ENCODE results near the gene C19orf67. TPM values are rescaled to one million over a fixed set of nuclear protein-coding genes. Genes with fewer than 3 reads are reported as not detected.

The C19orf67 gene
- total RNA-seq, result not detected

GRCh38 chr19:14085309-14085995, at the start of gene C19orf67:
Gene C19orf67, minus strand, starts transcription at chr19:14085783. Its CDS starts 156 bp downstream, at chr19:14085627.
- no peak for FAIRE-seq

DNA sequence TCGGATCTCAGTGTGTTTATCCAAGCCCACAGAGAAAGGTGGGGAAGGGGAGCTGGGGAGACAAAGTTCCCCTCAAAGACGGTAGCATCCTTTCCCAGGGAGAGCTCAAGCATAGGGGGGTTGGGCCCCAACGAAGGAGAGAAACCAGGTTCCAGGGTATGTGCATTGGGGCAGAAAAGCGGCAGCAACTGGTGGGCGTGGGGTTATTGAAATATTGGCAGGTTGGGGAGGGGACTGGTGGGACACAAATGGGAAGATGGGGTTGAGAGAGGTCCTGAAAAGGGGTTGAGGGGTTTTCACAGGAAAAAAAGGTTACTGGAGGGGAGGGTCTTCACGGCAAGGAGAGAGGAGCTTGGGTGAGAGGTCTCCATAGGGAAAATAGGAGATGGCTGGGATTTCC, 49.8 kb upstream of the C19orf67 start:
- DNase-seq (ENCODE audit: low spot score in 2 of 2) (no peak), FAIRE-seq (no peak)

More at GRCh38 chr19:14085309-14085995, at the start of gene C19orf67:
- no peak for DNase-seq (ENCODE audit: low spot score in 2 of 2)

DNA sequence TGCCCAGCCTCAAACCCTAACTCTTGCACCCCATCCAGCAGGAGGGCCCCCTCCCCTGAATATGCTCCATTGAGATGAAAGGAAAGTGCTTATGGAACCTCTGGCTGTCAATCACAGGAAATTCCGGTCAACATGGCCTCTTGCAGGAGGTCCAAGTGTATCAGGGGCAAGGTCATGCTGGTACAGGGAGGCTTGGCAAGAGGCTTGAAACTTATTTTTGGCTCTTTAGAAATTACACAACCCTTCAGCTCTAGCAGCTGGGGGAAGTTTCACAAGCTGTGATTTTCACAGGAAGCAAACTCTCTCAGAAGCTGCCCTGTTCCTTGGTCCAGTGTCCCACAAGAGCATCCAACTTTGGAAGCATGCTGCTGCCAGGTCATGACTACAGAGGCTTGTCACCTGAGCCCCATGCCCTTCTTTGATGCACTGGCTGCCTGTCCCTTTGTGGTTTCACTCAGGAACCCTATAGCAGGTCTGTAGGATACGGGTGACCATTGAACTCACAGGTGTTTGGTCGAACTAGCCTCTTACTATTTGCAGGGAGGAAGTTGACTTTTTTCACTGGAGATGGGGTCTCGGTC, 42.4 kb upstream of the C19orf67 start:
- DNase-seq (ENCODE audit: low spot score in 2 of 2), result no peak
- FAIRE-seq, result no peak

DNA sequence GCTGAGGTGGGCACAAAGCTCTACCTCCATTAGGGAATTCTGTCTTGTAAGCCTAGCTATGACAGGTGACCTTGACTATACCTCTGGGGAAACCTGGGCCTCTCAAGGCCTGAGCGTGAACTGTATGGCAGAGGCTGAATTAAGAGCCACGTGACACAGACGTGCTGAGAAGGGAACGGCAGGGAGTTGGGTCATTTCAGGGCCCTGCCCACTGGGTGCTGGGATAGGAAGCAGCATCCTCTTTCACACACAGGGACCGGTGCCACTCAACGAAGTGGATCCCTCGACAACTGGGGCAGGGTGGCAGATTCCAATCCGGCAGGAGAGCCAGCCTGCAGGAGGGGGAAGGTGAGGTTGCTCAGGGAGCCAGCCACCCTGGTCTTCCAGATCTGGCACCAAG, 41.6 kb upstream of the C19orf67 start:
- FAIRE-seq, result no peak

GRCh38 chr19:14122924-14123323, 37.3 kb upstream of the C19orf67 start:
- FAIRE-seq (no peak), DNase-seq (ENCODE audit: low spot score in 2 of 2) (no peak)

More for the DNA sequence above, 41.6 kb upstream of the C19orf67 start:
- DNase-seq (ENCODE audit: low spot score in 2 of 2), result no peak

DNA sequence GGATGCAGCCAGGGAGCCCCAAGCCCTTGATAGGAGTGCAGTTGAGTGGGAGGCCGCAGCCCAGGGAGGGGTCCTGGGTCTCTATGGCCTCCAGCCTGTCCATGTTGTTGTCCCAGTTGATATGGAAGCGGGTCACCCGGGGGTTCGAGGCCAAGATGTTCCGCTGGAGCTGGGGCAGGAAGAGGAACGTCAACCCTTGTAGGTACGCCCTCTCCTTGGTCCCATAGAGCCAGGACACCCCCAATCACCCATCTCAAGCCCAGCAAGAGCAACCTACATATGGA, 34.9 kb upstream of the C19orf67 start:
- FAIRE-seq (no peak), DNase-seq (ENCODE audit: low spot score in 2 of 2) (no peak)

DNA sequence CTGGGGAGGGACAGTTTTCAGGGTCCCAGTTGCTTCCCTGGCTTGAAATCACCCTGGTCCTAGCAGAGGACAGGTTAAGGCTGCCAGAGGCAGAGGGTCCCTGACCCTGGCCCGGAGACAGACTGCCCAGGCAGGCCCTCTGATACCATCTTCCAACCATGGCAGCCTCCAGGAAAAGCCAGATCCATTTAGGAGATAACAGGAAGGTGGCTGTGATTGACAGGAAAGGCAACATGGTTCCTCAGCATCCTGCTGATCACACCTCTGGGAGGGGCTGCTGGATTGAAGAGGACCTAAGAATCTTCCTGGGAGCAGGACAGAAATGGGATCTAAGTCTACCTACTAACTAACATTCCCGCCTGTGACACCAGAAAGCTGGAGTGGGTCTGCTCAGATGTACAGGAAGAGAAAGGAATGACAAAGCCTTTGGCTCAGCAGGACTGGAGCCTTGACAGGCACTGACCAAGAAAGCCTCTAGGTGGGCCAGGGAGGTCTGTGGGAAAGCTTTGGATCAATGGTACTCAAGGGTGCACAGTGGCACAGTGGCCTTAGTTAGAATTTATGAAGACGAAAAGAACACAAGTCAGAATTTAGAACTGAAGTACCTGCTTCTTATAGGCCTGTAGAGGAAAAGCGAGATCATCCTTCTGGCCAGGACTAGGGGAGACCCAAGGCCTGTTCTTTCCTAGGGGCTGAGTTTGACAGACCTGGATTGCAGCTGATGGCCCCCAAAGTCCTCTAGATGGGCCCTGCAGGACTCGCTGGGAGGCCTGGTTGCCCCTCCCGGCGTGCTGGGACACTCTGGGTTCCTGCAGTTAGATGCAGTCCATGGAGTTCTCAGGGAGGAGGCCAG, 34.3 kb upstream of the C19orf67 start:
- FAIRE-seq, result no peak
- DNase-seq (ENCODE audit: low spot score in 2 of 2), result no peak

GRCh38 chr19:14119146-14119545, 33.6 kb upstream of the C19orf67 start:
- DNase-seq (ENCODE audit: low spot score in 2 of 2), result no peak
- no peak for FAIRE-seq

DNA sequence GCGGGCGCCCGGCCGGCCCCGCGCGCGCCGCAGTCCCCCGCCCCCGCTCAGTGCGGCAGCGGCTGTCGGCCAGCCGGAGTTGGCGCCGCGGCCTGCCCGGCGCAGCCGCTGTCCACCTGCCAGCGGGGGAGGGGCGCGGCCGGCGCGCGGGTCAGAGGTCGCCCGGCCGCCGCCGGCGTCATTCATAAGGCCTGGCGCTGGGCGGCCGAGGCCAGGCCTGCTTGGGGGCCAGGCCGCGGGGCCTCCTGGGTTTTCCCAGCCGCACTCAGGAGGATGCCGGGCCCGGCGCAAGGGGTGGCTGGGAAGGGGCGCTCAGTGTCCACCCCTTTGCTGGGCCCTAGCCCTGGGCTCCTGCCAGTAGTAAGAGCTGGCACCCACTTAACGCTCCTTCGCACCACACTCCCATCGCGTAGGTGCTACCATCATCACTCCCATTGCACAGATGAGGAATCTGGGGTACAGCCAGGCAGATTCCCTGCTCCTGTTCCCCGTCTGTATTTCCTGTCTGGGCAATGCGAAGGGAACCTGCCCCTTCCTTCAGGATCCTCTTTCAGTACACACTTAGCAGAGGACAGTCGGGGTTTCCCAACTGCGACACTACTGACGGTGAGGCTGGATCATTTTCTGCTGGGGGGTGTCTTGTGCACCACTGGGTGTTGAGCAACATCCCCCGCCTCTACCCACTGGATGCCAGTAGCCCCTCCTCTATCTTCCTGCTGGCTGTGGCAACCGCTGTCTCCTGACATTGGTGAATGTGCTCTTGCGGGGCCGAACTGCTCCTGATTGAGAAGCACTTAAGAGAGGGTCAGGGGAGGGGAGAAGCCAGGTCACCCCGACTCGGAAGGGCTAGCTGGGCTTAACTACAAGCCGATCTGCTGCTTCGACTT, 32.8 kb upstream of the C19orf67 start:
- FAIRE-seq (no peak), DNase-seq (ENCODE audit: low spot score in 2 of 2) (peak in 1 of 2 donors; percentile 57)

GRCh38 chr19:14117668-14118164, 32.1 kb upstream of the C19orf67 start, which contains the start of gene PRKACA:
Gene PRKACA, minus strand, starts transcription at chr19:14117762. Its CDS starts 215 bp downstream, at chr19:14117547.
- DNase-seq (ENCODE audit: low spot score in 2 of 2) (peak; percentile 99 to 100), FAIRE-seq (no peak)

GRCh38 chr19:14116918-14117578, 31.5 kb upstream of the C19orf67 start:
- DNase-seq (ENCODE audit: low spot score in 2 of 2) (no peak), FAIRE-seq (no peak)

DNA sequence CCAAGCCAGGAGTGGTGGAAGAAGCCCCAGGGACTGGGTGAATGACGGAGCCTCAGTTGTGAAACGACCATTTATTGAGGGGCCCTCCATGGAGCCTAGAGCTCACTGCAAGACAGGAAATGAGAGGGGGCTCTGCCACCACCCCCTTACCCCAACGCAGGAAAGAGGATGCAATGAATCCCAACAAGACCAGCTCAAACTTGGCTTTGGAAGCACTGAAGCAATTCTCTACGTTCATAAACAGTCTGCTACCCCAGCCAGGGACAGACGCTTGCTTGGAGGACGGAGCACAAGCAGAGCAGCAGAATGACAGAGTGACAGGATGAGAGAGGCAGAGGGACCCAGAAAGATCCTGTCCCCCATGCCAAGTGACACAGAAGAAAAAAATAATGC, 30.9 kb upstream of the C19orf67 start:
- no peak for FAIRE-seq
- no peak for DNase-seq (ENCODE audit: low spot score in 2 of 2)

DNA sequence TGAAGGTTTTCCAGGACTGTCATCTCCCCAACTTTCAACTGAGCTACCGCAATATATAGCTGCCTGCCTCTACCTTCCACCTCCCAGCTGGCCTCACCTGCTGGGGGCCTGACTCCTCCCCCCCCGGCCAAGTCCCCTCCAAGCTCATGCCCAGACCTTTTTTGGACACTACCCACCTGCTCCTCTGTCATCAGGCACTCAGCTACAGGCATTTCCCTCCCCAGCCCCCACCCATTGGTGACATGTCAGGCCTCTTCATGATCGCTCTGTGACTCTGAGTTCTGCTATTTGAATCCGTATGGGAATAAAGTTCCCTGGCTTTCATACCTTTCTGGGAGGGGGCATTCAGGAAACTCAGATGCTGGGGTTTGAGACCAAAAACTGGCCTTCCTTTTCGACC, 30.2 kb upstream of the C19orf67 start:
- DNase-seq (ENCODE audit: low spot score in 2 of 2), result no peak
- FAIRE-seq, result no peak

GRCh38 chr19:14114854-14115253, 29.3 kb upstream of the C19orf67 start:
- FAIRE-seq (no peak), DNase-seq (ENCODE audit: low spot score in 2 of 2) (no peak)

DNA sequence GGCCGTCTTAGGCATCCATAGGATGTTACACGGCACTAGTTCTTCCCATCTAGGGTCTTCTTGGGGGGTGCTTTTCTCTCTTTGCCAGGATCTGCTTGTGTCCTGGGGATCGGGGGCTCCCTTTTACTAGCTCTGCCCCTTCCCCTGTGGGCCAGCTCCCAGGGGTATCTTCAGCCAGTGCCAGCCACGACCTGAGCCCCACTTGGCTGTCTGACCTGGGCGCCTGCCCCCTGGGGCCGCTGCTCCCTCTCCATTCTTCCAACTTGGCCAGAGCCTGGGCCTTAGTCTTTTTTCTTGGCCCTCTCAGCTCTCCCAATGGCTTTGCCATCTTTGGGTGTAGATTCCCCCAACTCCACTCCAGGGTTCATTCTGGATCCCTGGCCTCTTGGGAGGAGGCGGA, 28.9 kb upstream of the C19orf67 start:
- no peak for DNase-seq (ENCODE audit: low spot score in 2 of 2)
- no peak for FAIRE-seq

DNA sequence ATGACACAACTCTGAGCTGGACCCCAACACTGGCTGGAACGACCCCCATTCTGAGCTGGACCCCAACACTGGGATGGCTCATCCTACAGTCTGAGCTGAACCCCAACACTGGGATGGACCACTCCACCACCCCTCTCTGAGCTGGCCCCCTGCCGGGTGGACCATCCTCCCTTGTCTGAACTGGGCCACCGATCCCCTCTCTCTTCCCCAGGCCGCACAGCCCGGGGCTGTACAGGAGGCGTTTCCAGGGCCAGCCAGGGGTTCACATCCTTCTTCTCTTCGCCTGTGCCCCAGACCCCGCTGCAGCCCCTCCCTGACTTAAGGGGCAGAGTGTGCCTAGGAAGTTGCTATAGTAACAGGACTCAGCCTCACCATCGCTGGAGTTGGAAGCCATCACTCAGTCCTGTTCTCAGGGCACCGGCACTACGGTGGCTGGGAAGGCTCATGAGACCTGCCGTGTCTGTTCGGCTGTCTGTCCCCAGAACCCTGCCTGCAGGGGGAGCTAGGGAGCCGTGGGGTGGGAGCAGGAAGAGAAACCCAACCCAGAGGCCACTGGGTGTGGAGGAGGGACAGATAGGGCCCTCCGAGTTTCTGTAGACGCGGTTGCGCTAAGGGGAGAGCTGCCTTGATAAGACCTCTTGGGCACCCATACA, 28.3 kb upstream of the C19orf67 start:
- FAIRE-seq (no peak), DNase-seq (ENCODE audit: low spot score in 2 of 2) (no peak)

- no peak for FAIRE-seq
- DNase-seq (ENCODE audit: low spot score in 2 of 2), result no peak
Observed at GRCh38 chr19:14112809-14113385, 27.3 kb upstream of the C19orf67 start.

GRCh38 chr19:14112051-14112808, 26.6 kb upstream of the C19orf67 start:
- FAIRE-seq (no peak), DNase-seq (ENCODE audit: low spot score in 2 of 2) (no peak)
